CD4-positive, alpha-beta T cell (primary cell): Measurements from ENCODE around the gene KDM2A. TPM values are rescaled to one million over a fixed set of nuclear protein-coding genes. Genes with fewer than 3 reads are reported as not detected.
"Not testable (repeated sequence)": the region's sequence is repeated elsewhere in the genome, so short reads cannot be mapped to it uniquely, and the experiment has no call there.

ENCODE experiments used
- ATAC-seq: fragments of 200-7000 bp; cut with Tn5 transposase; one replicate; pipeline ENCODE4 v1.10.0; 2022; ENCODE audit warnings: mild to moderate bottlenecking; ENCODE audit not compliant: poor library complexity
- CTCF ChIA-PET: fragments of 350-600 bp; sonication (Branson Sonifier 250); formaldehyde crosslinking; loops from one replicate; lab custom pipeline; 2021; ENCODE audit warnings: antibody characterized with exemption, inconsistent platforms; lab: Charles Lee
- POLR2A ChIA-PET: fragments of 350-600 bp; sonication (Branson Sonifier 250); formaldehyde crosslinking; loops from one replicate; lab custom pipeline; 2021; ENCODE audit warnings: antibody characterized with exemption, inconsistent platforms; lab: Charles Lee
- DNase-seq, 14 experiments: peaks; one replicate each; pipeline ENCODE4 v3.0.0-alpha.2; 2013 to 2020; ENCODE audit warnings: mixed read lengths in 2 of 14
- H3K27ac ChIP-seq, 2 donors: one replicate each; pipeline versions ENCODE4 v1.5.1 to v1.7.0; 2013; ENCODE audit warnings: low read length in 2 of 2, low read depth in 1 of 2, mild to moderate bottlenecking in 1 of 2
- H3K27me3 ChIP-seq, 2 experiments: 1 replicate in 1 of 2; 2 replicates in 1 of 2; pipeline versions ENCODE4 v1.6.1 to v1.7.0; 2013; ENCODE audit warnings: low read length in 2 of 2, control low read depth in 1 of 2, mild to moderate bottlenecking in 1 of 2, moderate library complexity in 1 of 2; ENCODE audit not compliant: insufficient read depth in 2 of 2, control insufficient read depth in 1 of 2
- H3K36me3 ChIP-seq: one replicate; pipeline ENCODE4 v1.6.1; 2013; ENCODE audit warnings: low read length, control low read depth; ENCODE audit not compliant: insufficient read depth
- H3K4me1 ChIP-seq: one replicate; pipeline ENCODE4 v1.6.1; 2013; ENCODE audit warnings: low read length, control low read depth; ENCODE audit not compliant: insufficient read depth
- H3K4me3 ChIP-seq: one replicate; pipeline ENCODE4 v1.5.1; 2013; ENCODE audit warnings: mild to moderate bottlenecking, low read length, moderate library complexity
- H3K9me3 ChIP-seq, 2 experiments: 1 replicate in 1 of 2; 2 replicates in 1 of 2; pipeline versions ENCODE4 v1.6.1 to v1.7.0; 2013; ENCODE audit warnings: low read length in 2 of 2, mild to moderate bottlenecking in 2 of 2, control low read depth in 1 of 2, moderate library complexity in 1 of 2; ENCODE audit not compliant: control insufficient read depth in 1 of 2, insufficient read depth in 1 of 2
- H3K27ac Mint-ChIP-seq: one replicate; pipeline ENCODE4 v1.8.0; 2020; ENCODE audit warnings: mixed read lengths
- H3K27me3 Mint-ChIP-seq: one replicate; pipeline ENCODE4 v1.8.0; 2021; ENCODE audit warnings: mixed read lengths
- H3K36me3 Mint-ChIP-seq: one replicate; pipeline ENCODE4 v1.8.0; 2021; ENCODE audit warnings: low read depth, mixed read lengths
- H3K4me1 Mint-ChIP-seq: one replicate; pipeline ENCODE4 v1.8.0; 2021; ENCODE audit warnings: low read depth, mixed read lengths
- H3K4me3 Mint-ChIP-seq: one replicate; pipeline ENCODE4 v1.8.0; 2020; ENCODE audit warnings: mild to moderate bottlenecking, mixed read lengths
- H3K9me3 Mint-ChIP-seq: one replicate; pipeline ENCODE4 v1.8.0; 2020; ENCODE audit warnings: mixed read lengths
- intact Hi-C, 2 experiments: fragments of 100-400 bp; cut with DNase I in 1 of 2; cut with micrococcal nuclease in 1 of 2; formaldehyde crosslinking; loops; one replicate each; pipeline versions ENCODE4 v1.15.1 to v1.9.0; 2023 to 2025; cut with DNase I, micrococcal nuclease
- total RNA-seq, 174 experiments: library from RNA in 2 of 174; stranded (reverse) in 2 of 174; gene quantifications; one replicate each; pipeline ENCODE4 v1.2.3 and lab custom pipeline; 2021 to 2026
- TF ChIP-seq, protein P1 (sequence below): fragments of 200-600 bp; IDR thresholded peaks from one replicate; pipeline ENCODE4 v1.8.0; 2022; ENCODE audit warnings: antibody characterized with exemption, mild to moderate bottlenecking

Gene KDM2A
- total RNA-seq, 2 experiments from 2014 or later, result 410 to 412 TPM

- no peaks in the 10 kb centered on the region for H3K27me3 ChIP-seq
- ATAC-seq (no peak), DNase-seq (no peak)
- peaks cover 18% of the 10 kb centered on the region for H3K36me3 ChIP-seq
- Mint-ChIP-seq H3K27ac (no peak overlapping the region), H3K9me3 (no peaks in the 10 kb centered on the region), H3K4me3 (no peak overlapping the region), H3K36me3 (peaks cover 52% of the 10 kb centered on the region), H3K27me3 (no peaks in the 10 kb centered on the region), H3K4me1 (no peaks in the 10 kb centered on the region)
- POLR2A ChIA-PET, result interaction anchor here (0.6 kb wide), 1 partner anchor 96 kb away, joined by 3 read pairs; no protein-coding TSS in a partner anchor
- TF ChIP-seq, protein P1, sequence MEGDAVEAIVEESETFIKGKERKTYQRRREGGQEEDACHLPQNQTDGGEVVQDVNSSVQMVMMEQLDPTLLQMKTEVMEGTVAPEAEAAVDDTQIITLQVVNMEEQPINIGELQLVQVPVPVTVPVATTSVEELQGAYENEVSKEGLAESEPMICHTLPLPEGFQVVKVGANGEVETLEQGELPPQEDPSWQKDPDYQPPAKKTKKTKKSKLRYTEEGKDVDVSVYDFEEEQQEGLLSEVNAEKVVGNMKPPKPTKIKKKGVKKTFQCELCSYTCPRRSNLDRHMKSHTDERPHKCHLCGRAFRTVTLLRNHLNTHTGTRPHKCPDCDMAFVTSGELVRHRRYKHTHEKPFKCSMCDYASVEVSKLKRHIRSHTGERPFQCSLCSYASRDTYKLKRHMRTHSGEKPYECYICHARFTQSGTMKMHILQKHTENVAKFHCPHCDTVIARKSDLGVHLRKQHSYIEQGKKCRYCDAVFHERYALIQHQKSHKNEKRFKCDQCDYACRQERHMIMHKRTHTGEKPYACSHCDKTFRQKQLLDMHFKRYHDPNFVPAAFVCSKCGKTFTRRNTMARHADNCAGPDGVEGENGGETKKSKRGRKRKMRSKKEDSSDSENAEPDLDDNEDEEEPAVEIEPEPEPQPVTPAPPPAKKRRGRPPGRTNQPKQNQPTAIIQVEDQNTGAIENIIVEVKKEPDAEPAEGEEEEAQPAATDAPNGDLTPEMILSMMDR, result no peak
- H3K4me1 ChIP-seq, result no peaks in the 10 kb centered on the region
- CTCF ChIA-PET, result interaction anchor here (0.7 kb wide), 1 partner anchor 148 kb away, joined by 3 read pairs; no protein-coding TSS in a partner anchor
- intact Hi-C loops, result no loop called here
- no peaks in the 10 kb centered on the region for H3K9me3 ChIP-seq
- H3K27ac ChIP-seq, result no peak overlapping the region
- no peak overlapping the region for H3K4me3 ChIP-seq
Observed at GRCh38 chr11:67197606-67198005, 78.5 kb downstream of the KDM2A start.

GRCh38 chr11:67198781-67199180 lies 79.7 kb downstream of the KDM2A start:
- H3K4me1 ChIP-seq, H3K4me3 Mint-ChIP-seq, H3K27ac ChIP-seq, H3K27ac Mint-ChIP-seq, DNase-seq, H3K9me3 Mint-ChIP-seq, CTCF ChIA-PET, H3K27me3 ChIP-seq, H3K4me3 ChIP-seq, H3K27me3 Mint-ChIP-seq, ATAC-seq, H3K4me1 Mint-ChIP-seq, H3K9me3 ChIP-seq, POLR2A ChIA-PET, intact Hi-C loops: not testable (repeated sequence)
- H3K36me3 ChIP-seq, result peaks cover 15% of the 10 kb centered on the region
- H3K36me3 Mint-ChIP-seq, result peaks cover 52% of the 10 kb centered on the region

- TF ChIP-seq, protein P1, result no peak
- Mint-ChIP-seq H3K4me1 (peaks cover 4% of the 10 kb centered on the region), H3K27ac (no peak overlapping the region), H3K27me3 (no peaks in the 10 kb centered on the region), H3K9me3 (no peaks in the 10 kb centered on the region), H3K4me3 (no peak overlapping the region), H3K36me3 (peaks cover 58% of the 10 kb centered on the region)
- Histone ChIP-seq H3K36me3 (peaks cover 10% of the 10 kb centered on the region), H3K4me3 (no peak overlapping the region), H3K9me3 (no peaks in the 10 kb centered on the region), H3K27ac (no peak overlapping the region), H3K27me3 (no peaks in the 10 kb centered on the region), H3K4me1 (no peaks in the 10 kb centered on the region)
- ChIA-PET POLR2A (interaction anchor here (0.6 to 0.8 kb wide), 2 partner anchors 42 to 58 kb away, joined by 3 read pairs; no protein-coding TSS in a partner anchor), CTCF (interaction anchor here (0.9 kb wide), 1 partner anchor 13 kb away, joined by 3 read pairs; no protein-coding TSS in a partner anchor)
- intact Hi-C loops, result no loop called here
- ATAC-seq (no peak), DNase-seq (no peak)
Observed at GRCh38 chr11:67199751-67200150, 80.7 kb downstream of the KDM2A start.

GRCh38 chr11:67202028-67202427 lies 83.0 kb downstream of the KDM2A start:
- no peak overlapping the region for H3K4me3 ChIP-seq
- H3K27ac Mint-ChIP-seq, result no peak overlapping the region
- peaks cover 58% of the 10 kb centered on the region for H3K36me3 Mint-ChIP-seq
- no peaks in the 10 kb centered on the region for H3K27me3 Mint-ChIP-seq
- no peak overlapping the region for H3K27ac ChIP-seq
- no peaks in the 10 kb centered on the region for H3K27me3 ChIP-seq
- intact Hi-C loops, result no loop called here
- no peak for DNase-seq
- ChIA-PET POLR2A (no interaction called here), CTCF (no interaction called here)
- ATAC-seq, result no peak
- TF ChIP-seq, protein P1, result no peak
- no peaks in the 10 kb centered on the region for H3K4me1 ChIP-seq
- peaks cover 6% of the 10 kb centered on the region for H3K36me3 ChIP-seq
- H3K9me3 Mint-ChIP-seq, result no peaks in the 10 kb centered on the region
- peaks cover 8% of the 10 kb centered on the region for H3K4me1 Mint-ChIP-seq
- no peaks in the 10 kb centered on the region for H3K9me3 ChIP-seq
- no peak overlapping the region for H3K4me3 Mint-ChIP-seq
